SK-N-SH (cell line): ENCODE measurements around the gene SLAMF6. TPM values are rescaled to one million over a fixed set of nuclear protein-coding genes. Genes with fewer than 3 reads are reported as not detected.

Experiments used
- CTCF ChIA-PET: fragments of 300-600, 350-600 bp; formaldehyde crosslinking; extraction: SDS; loops from one replicate; lab custom pipeline; 2021; lab: Yijun Ruan, JAX
- POLR2A ChIA-PET: fragments of 350-600 bp; sonication (Branson Sonifier 250); formaldehyde crosslinking; extraction: SDS; loops from one replicate; lab custom pipeline; 2020; ENCODE audit warnings: antibody characterized with exemption, inconsistent platforms; lab: Yijun Ruan, JAX
- DNase-seq: peaks from one replicate; pipeline ENCODE4 v3.0.0; 2012
- H2AFZ ChIP-seq: fragments of 200-600 bp; sonication (generic); 2 replicates; pipeline ENCODE4 v1.8.1; 2016; ENCODE audit warnings: antibody characterized with exemption, mild to moderate bottlenecking, low read depth
- H3F3A ChIP-seq: fragments of 200-600 bp; sonication (generic); replicated peaks from 2 replicates; pipeline ENCODE3; 2016; ENCODE audit warnings: antibody characterized with exemption, mild to moderate bottlenecking; ENCODE audit not compliant: insufficient read depth
- H3K27ac ChIP-seq, 2 experiments: fragments of 200-500 bp in 1 of 2; fragments of 200-600 bp in 1 of 2; sonication (Bioruptor generic) in 1 of 2; sonication (generic), shearing (Covaris generic) in 1 of 2; 2 replicates each; pipeline versions ENCODE4 v1.5.1 to v1.6.1; 2014 to 2016; ENCODE audit warnings: low read depth in 2 of 2, inconsistent platforms in 1 of 2, low read length in 1 of 2, mild to moderate bottlenecking in 1 of 2, mixed read lengths in 1 of 2
- H3K27me3 ChIP-seq: fragments of 200-600 bp; sonication (generic), shearing (Covaris generic); 2 replicates; pipeline ENCODE4 v1.6.1; 2016; ENCODE audit warnings: mixed run types; ENCODE audit not compliant: insufficient read depth
- H3K36me3 ChIP-seq, 2 experiments: fragments of 200-500 bp in 1 of 2; fragments of 200-600 bp in 1 of 2; sonication (Bioruptor generic) in 1 of 2; sonication (generic) in 1 of 2; replicated peaks in 1 of 2; 2 replicates each; pipeline versions ENCODE3 to v1.5.1; 2014 to 2016; ENCODE audit warnings: low read length in 1 of 2, mild to moderate bottlenecking in 1 of 2; ENCODE audit not compliant: insufficient read depth in 2 of 2, control insufficient read depth in 1 of 2
- H3K4me1 ChIP-seq, 2 experiments: fragments of 200-500 bp in 1 of 2; fragments of 200-600 bp in 1 of 2; sonication (Bioruptor generic) in 1 of 2; sonication (generic), shearing (Covaris generic) in 1 of 2; 2 replicates each; pipeline versions ENCODE4 v1.5.1 to v1.6.1; 2014 to 2016; ENCODE audit warnings: low read depth in 1 of 2, low read length in 1 of 2, mixed run types in 1 of 2; ENCODE audit not compliant: insufficient read depth in 2 of 2, control insufficient read depth in 1 of 2
- H3K4me2 ChIP-seq: fragments of 200-600 bp; sonication (generic), shearing (Covaris generic); 2 replicates; pipeline ENCODE4 v1.6.1; 2017; ENCODE audit warnings: mixed run types
- H3K4me3 ChIP-seq, 2 experiments: fragments of 200-500 bp in 1 of 2; fragments of 200-600 bp in 1 of 2; sonication (Bioruptor generic) in 1 of 2; sonication (generic), shearing (Covaris generic) in 1 of 2; 2 replicates each; pipeline versions ENCODE4 v1.5.1 to v1.8.1; 2014 to 2016; ENCODE audit warnings: low read depth in 2 of 2, inconsistent platforms in 1 of 2, low read length in 1 of 2, mild to moderate bottlenecking in 1 of 2, mixed read lengths in 1 of 2, moderate library complexity in 1 of 2
- H3K79me2 ChIP-seq: fragments of 200-600 bp; sonication (generic); 2 replicates; pipeline ENCODE4 v1.8.1; 2017; ENCODE audit warnings: mild to moderate bottlenecking; ENCODE audit not compliant: insufficient read depth
- H3K9ac ChIP-seq: fragments of 200-600 bp; sonication (generic); 2 replicates; pipeline ENCODE4 v1.6.1; 2017; ENCODE audit warnings: mixed run types
- H3K9me2 ChIP-seq: fragments of 200-600 bp; sonication (generic); 2 replicates; pipeline ENCODE4 v1.6.1; 2017; ENCODE audit warnings: mixed run types
- H3K9me3 ChIP-seq: fragments of 200-600 bp; sonication (generic); 2 replicates; pipeline ENCODE4 v1.6.1; 2017; ENCODE audit warnings: mixed run types, mild to moderate bottlenecking, moderate library complexity
- H4K20me1 ChIP-seq: fragments of 200-600 bp; sonication (generic); 2 replicates; pipeline ENCODE4 v1.6.1; 2017; ENCODE audit warnings: mild to moderate bottlenecking, mixed run types; ENCODE audit not compliant: insufficient read depth
- MXI1 ChIP-seq: IDR thresholded peaks from 2 replicates; pipeline ENCODE4 v1.6.1; 2012; ENCODE audit warnings: mild to moderate bottlenecking, low read depth, low read length, improper control_type of control experiment
- TEAD4 ChIP-seq: IDR thresholded peaks from 2 replicates; pipeline ENCODE4 v1.4.0; 2012; ENCODE audit warnings: mild to moderate bottlenecking, borderline replicate concordance; ENCODE audit not compliant: insufficient read depth
- WGBS: methylation state at CpG from one replicate; pipeline ENCODE4 v1.1.6; 2017; ENCODE audit warnings: low lambda C conversion rate; 5-methylcytosine and 5-hydroxymethylcytosine counted together
- polyA plus RNA-seq, 3 experiments: library from polyadenylated mRNA; depleted of rRNA; stranded (reverse); fragments of >200 nt; gene quantifications; 2 replicates each; pipeline ENCODE4 v1.2.3, GENCODE V29; 2012
- TF ChIP-seq, protein P1 (sequence below): IDR thresholded peaks from 2 replicates; pipeline ENCODE4 v1.4.0; 2012; ENCODE audit warnings: low read depth, borderline replicate concordance
- TF ChIP-seq, protein P2 (sequence below): IDR thresholded peaks from 2 replicates; pipeline ENCODE4 v1.4.0; 2012; ENCODE audit warnings: low read depth, borderline replicate concordance

SLAMF6 gene
- polyA plus RNA-seq, 1 of the 3 experiments (the other 2 are of a cell fraction), result not detected

DNA sequence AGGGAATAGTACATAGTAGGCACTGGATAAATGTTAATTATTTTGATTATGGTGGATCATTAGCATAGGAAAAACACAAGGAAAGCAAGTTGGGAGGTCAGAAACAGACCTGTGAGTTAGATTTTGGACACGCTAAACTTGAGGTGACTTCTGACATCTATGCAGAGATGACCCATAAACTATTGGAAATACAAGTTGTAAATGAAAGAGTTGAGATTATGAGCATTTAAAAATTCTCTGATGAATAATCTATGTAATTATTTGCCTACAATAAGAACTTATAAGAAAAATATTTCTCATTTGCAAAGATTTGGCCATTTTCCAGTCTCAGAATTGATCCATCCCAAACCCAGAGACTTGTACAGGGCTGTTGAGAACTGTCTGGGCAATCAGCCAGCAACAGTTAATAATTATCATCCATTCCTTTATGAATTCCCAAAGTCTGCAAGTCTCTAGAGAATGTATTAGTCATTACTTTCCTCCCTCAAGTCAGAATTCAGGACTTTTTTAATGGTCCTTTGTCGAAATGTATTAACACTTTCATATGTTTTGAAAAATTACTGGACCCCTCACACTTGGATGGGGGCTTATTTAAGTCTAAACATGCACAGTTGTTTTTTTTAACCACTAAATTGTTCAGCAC lies 19.4 kb upstream of the SLAMF6 start (continued):
- TF ChIP-seq, protein P1, sequence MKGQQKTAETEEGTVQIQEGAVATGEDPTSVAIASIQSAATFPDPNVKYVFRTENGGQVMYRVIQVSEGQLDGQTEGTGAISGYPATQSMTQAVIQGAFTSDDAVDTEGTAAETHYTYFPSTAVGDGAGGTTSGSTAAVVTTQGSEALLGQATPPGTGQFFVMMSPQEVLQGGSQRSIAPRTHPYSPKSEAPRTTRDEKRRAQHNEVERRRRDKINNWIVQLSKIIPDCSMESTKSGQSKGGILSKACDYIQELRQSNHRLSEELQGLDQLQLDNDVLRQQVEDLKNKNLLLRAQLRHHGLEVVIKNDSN, result no peak
- TF ChIP-seq, protein P2, sequence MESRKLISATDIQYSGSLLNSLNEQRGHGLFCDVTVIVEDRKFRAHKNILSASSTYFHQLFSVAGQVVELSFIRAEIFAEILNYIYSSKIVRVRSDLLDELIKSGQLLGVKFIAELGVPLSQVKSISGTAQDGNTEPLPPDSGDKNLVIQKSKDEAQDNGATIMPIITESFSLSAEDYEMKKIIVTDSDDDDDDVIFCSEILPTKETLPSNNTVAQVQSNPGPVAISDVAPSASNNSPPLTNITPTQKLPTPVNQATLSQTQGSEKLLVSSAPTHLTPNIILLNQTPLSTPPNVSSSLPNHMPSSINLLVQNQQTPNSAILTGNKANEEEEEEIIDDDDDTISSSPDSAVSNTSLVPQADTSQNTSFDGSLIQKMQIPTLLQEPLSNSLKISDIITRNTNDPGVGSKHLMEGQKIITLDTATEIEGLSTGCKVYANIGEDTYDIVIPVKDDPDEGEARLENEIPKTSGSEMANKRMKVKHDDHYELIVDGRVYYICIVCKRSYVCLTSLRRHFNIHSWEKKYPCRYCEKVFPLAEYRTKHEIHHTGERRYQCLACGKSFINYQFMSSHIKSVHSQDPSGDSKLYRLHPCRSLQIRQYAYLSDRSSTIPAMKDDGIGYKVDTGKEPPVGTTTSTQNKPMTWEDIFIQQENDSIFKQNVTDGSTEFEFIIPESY, result no peak

DNA sequence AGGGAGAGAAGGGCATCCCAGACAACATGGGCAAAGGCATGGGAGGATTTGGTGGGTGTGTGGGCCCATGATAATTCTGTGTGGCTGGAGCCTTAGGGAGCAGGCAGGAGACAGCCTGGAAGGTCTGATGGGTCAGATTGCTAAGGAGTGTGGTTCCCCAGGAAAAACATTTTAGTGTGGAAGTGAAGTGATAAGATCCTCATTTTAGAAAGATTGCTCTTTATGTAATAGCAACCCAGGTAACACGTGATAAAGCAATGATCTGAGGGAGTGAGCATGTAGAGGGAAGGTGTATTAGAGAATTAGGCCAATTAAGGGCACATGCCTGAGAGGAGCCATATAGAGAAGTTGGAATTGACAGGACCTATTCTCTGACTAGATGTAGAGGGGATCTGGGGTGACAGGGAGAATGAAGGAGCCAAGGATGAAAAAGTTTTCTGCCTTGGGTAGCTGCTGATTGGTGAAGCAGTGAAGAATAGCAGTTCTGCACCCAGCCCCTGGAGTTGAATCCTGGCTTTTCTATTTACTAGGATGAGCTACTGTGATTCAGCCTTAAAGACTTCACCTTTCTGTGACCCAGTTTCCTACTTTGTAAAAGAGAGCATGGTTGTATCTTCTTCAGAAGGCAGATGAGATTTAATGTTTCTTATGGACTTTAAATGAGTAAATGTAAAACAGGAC lies 18.7 kb upstream of the SLAMF6 start:
- Histone ChIP-seq H3K79me2 (no peaks in the 10 kb centered on the region), H3K4me3 (no peak overlapping the region), H3K4me1 (no peaks in the 10 kb centered on the region), H4K20me1 (no peaks in the 10 kb centered on the region), H3K4me2 (no peak overlapping the region), H3K9ac (no peak overlapping the region), H3K36me3 (no peaks in the 10 kb centered on the region), H3K27me3 (no peaks in the 10 kb centered on the region), H3F3A (no peaks in the 10 kb centered on the region), H3K9me3 (no peaks in the 10 kb centered on the region), H3K27ac (no peak overlapping the region), H3K9me2 (no peaks in the 10 kb centered on the region), H2AFZ (no peak overlapping the region)
- CTCF ChIA-PET, result no interaction called here
- POLR2A ChIA-PET, result no interaction called here
- DNase-seq, result no peak
- 0% methylated on average over 1 of the region's 1 CpG for WGBS
- TF ChIP-seq MXI1, result no peak

DNA sequence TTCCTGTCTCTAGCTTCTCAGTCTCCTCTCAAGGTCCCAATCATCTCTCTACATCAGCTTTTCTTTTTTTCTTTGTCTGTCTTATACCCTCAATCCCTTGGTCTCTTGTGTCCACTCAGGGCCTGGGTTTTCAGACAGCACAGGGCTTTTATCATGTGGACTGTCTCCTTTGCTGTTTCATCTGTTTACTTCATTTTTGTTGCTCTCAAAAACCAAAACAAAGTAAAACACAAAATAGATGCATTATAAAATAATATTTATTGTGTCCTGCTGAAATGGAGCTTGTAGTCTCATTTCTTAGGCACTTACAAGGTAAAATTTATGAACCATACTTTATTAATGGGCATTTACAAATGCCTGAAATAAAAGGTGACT lies 17.8 kb upstream of the SLAMF6 start:
- Histone ChIP-seq H4K20me1 (no peaks in the 10 kb centered on the region), H3K4me1 (no peaks in the 10 kb centered on the region), H3K4me3 (no peak overlapping the region), H3K9me3 (no peaks in the 10 kb centered on the region), H3K36me3 (no peaks in the 10 kb centered on the region), H3K9ac (no peak overlapping the region), H3F3A (no peaks in the 10 kb centered on the region), H3K27ac (no peak overlapping the region), H2AFZ (no peak overlapping the region), H3K9me2 (no peaks in the 10 kb centered on the region), H3K27me3 (no peaks in the 10 kb centered on the region), H3K4me2 (no peak overlapping the region), H3K79me2 (no peaks in the 10 kb centered on the region)
- ChIA-PET POLR2A (no interaction called here), CTCF (no interaction called here)
- no peak for DNase-seq
- no peak for TF ChIP-seq TEAD4
